NCI-H1092 treated with DMSO at 0.1 percent for 48 hours (cell line): ENCODE data around the gene JMY.
"Not testable (repeated sequence)": the region's sequence is repeated elsewhere in the genome, so short reads cannot be mapped to it uniquely, and the experiment has no call there.

Experiments
- DNase-seq: peaks from one replicate; lab custom pipeline; 2025; lab: John Stamatoyannopoulos, UW

Gene JMY

DNA sequence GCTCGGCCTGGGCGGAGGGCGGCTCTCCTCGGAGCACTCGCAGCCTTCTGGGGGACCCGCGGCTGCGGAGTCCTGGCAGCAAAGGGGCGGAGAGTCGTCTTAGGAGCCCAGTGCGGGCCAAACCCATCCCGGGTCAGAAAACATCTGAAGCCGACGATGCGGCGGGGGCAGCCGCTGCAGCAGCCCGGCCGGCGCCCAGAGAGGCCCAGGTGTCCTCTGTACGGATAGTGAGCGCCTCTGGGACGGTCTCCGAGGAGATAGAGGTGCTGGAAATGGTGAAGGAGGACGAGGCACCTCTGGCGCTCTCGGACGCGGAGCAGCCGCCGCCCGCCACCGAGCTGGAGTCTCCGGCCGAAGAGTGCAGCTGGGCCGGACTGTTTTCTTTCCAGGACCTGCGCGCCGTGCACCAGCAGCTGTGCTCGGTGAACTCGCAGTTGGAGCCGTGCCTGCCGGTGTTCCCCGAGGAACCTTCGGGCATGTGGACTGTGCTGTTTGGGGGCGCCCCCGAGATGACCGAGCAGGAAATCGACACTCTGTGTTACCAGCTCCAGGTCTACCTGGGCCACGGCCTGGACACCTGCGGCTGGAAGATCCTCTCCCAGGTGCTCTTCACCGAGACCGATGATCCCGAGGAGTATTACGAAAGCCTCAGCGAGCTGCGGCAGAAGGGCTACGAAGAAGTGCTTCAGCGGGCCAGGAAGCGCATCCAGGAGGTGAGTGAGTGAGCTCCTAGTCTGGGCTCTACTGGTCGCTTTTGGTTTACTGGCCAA, 1.2 kb downstream of the JMY start:
- peak; percentile 39 for DNase-seq

DNA sequence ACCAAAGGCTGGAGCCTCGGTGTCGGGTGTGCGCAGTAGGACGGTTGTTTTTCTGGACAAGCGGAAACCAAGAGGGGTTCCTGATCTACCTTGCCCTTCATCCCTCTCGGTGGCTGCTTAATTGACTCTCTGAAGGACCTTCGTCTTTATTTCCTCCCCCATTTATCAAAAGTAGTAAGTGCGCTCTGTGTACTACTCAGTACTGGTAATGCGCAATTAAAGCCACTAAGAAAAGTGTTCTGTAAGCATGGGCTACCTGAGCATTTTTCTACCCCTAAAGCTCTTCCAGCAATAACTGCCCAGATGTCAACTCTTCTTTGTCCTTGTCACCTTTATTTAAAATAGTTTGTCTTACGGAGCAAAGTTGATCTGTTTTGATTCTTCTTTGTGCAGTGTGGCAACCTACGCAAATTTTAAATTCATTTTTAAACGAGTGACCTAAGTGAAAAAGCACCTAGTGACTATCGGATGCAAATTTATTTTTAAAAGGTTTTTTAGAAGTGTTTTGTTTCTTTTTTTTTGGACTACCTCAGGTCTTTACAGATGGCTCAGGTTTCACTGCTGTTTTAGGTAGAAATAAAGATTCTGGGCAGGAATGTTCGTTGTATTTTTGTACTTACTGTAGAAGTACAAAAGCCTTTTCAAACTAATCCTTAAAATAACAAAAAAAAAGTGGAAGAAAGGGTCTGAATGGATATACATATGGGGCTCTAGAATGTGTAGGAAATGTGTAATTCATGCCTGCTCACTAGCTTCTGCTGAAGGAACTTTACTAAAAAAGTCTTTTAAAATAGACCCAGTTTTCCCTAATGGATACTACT, 2.0 kb downstream of the JMY start:
- DNase-seq: no peak

DNA sequence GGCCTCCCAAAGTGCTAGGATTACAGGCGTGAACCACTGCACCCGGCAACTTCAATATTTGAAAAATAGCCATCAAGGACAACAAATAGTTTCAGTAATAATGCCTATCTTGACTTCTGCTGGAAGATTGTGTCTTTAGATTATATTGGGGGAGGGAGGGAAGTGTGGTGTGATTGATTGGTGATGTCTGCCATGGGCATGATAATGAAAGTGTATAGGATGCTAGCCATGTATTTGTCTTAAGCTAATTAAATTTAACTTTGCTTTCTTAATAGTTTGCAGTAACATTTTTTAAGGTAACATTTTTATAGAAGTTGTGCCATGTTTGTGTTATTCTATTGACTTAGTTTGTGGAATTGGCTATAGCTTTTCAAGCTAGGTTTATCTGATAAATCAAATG, 4.6 kb downstream of the JMY start:
- DNase-seq: no peak

DNA sequence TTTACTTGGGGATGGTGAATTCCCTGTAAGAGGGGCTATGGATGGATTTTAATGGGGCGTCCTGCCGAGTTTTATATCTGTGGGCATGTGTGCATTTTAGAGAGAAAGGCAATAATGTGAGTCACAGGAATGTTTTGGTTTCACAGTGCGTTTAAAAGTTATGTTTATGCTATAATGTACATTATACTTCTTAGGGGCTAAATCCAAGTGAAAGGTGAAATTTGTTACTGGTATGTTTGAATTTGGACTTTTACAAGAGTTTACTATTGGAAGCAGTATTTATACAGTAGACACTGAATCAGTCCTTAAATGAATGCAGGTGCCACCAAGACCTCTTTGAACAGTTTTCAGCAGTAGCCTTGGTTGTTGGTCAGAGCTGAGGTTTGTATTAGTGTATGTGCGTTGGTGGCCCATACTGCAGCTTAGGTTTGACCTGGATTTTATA, 5.6 kb downstream of the JMY start:
- DNase-seq: no peak

DNA sequence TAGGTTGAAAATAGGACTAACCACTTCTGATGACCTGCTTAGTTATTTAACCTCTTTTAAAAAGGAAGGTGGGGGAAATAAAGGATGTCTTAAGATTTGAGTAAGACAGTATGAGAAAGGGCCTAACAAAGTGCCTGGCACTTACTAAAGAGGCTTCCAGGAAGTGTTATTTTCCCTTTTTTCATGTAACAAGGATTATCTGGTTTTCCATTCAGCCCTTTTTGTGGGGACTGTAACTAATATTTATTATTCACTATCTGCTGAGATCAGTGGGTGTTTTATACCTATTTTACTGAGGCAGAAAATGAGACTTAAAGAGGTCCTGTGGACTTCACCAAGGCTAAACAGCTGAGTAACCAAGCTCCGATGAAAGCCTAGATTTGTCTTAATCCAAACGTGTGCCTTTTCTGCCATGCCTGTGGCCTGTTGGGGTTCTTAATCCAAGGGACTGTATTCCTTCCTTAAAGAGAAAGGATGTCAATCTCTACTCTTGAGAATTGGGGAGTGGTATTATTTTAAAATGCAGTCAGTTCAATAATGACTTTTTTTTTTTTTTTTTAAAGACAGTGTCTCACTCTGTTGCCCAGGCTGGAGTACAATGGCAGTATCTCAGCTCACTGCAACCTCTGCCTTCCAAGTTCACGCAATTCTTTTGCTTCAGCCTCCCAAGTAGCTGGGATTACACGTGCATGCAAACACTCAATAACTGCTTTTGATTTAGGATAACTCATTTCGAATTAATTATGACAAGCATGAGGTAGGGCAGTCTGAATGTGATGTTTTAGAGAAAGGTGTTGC, 6.5 kb downstream of the JMY start:
- no peak for DNase-seq

DNA sequence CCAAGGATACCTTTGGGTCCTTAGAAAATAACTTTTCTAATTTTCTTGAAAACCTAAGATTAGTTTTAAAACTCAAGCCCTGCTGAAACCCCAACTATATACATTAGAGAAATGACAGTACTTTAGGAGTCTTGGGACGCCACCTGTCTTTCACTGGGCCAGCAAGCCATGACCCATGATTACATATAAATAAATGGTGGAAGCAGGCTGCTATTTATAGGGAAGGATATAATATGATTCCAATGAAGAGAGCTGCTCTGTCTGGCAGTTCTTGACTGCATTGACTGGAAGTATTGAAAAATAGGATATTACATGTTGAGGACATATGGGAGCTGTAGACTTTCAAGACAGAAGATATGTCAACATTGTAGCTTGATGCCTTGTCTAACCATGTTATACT, 7.3 kb downstream of the JMY start:
- no peak for DNase-seq

DNA sequence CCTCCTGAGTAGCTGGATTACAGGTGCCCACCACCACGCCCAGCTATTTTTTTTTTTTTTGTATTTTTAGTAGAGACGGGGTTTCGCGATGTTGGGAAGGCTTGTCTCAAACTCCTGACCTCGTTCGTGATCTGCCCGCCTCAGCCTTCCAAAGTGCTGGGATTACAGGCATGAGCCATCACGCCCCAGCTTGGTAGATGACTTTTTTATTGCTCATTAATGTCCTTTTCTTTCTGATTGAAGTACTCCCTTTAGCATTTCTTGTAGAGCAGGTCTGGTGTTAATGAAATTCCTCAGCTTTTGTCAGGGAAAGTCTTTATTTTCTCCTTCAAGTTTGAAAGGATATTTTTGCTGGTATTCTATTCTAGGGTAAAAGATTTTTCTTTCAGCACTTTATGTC, 18.1 kb downstream of the JMY start:
- DNase-seq: not testable (repeated sequence)

DNA sequence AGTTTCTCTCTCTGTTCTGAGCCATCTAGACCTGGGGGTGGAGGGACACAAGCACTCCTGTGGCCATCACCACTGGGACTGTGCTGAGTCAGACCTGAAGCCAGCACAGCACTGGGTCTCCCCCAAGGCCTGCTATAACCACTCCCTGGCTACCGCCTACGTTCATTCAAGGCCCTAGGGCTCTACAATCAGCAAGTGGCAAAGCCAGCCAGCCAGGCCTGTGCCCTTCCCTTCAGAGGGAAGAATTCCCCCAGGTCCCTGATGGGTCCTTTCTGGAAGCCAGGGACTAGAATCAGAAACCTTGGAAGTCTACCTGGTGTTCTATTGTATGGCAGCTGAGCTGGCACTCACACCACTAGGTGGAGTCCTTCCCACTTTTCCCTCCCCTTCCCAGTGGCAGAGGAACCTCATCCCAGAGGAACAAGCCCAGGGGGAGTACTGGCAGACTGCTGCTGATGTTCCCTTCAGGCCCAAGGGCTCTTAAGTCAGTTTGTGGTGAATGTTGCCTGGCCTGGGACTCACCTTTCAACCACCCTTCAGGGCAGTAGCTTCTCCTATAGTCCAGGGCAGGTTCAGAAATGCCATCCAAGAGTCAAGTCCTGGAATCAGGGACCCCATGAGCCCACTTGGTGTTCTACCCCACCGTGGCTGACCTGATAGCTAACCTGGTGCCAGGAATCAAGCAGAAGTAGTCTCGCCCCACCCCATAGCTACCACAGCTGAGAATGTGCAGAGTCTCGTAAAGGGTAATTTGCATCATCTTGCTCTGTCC, 20.0 kb downstream of the JMY start:
- DNase-seq: peak; percentile 1

DNA sequence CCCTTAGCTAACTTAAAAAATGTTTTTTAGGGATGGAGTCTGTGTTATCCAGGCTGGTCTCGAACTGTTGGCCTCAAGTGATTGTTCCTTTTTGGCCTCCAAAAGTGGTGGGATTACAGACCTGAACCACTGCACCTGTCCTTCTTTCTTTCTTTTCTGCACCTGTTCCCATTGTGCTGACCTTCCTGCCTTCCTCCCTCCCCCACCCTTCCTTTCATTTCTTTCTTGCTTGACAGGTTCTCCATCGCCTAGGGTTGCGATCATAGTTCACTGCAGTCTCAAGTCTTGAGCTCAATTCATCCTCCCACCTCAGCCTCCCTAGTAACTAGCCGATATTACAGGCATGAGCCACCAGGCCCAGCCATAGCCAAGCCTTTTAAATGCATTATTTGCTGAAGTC, 20.6 kb downstream of the JMY start:
- DNase-seq: no peak

DNA sequence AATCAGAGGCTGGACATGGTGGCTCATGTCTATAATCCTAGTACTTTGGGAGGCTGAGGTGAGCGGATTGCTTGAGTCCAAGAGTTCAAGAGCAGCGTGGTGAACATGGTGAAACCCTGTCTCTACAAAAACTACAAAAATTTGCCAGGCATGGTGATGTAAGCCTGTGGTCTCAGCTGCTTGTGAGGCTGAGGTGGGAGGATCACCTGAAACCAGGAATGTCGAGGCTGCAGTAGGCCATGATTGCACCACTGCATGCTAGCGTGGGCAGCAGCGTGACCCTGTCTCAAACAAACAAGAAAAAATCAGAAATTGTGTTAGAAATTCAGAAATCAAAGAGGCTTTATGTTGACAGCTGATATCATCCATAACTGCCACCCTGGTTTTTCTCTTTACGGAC, 21.4 kb downstream of the JMY start:
- DNase-seq: no peak

DNA sequence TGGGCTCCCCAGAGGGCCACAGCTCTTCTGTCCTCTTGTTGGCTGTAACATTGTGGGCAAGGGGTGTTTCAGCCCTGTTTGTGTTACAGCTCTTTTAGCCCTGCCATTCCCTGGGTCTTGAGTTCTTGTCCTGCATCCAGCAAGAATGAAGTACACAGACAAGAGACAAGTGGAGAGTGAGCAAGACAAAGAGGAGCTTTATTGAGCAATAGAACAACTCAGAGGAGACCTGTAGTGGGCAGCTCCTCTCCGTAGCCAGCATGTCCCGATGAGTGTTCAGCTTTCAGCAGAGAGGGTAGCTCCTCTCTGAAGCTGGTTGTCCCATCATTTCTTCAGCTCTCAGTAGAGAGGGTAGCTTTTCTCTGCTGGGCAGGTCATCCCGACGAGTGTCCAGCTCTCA, 22.9 kb downstream of the JMY start:
- DNase-seq: no peak

DNA sequence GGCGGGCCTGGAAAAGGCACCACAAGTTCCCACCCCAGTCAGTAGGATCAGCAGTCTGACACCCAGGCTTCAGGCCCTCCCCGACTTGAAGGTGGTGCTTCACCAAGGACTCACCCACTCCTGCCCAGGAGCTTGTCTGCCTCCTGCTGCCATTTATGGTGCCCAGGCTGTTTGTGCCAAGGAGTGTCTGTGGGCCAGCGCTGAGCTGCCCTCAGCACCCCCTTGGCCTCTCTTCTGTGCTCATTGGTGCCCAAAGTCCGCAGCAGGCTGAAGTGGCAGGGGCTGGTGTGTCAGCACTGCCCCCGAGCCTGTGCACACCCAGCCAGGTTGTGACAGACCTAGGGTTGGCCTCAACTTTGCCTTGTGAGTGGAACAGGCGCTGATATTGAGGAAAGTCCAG, 23.5 kb downstream of the JMY start:
- DNase-seq: no peak

DNA sequence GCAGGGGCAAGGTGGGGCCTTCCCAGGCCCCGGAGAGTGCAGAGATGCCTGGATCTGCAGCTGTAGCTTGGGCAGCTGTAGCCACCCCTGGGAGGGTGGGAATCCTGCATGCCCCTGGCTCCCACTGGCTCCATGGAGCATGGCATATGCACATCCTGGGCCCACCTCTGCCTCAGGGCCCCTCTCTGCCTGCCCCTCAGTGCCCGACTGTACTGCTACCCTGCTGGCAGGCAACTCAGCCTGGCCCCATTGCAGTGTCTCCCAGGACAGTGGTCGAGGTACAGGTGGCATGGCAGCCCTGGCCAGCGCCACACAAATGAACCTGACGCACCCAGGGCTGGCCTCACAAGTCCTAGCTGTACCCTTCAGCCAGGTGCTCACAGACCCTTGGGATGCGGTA, 23.9 kb downstream of the JMY start:
- DNase-seq: no peak

DNA sequence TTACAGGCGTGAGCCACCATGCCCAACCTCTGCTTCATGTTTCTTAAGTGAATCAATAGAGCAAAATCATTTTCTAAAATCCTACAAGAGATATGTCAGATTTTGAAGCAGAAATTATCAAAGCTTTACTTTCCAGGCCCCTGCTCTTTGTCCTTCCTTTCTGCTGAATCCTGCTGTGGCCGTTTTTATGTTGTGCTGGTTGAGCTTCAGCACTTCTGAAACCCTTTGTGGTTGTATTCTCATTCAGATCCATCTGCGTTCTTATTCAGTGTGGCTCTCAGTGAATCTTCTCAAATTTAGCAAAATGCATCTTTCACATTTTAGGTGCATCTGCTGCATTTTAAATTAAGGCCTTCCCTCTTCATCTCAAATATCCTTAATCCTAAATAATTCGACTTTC, 26.0 kb downstream of the JMY start:
- no peak for DNase-seq

DNA sequence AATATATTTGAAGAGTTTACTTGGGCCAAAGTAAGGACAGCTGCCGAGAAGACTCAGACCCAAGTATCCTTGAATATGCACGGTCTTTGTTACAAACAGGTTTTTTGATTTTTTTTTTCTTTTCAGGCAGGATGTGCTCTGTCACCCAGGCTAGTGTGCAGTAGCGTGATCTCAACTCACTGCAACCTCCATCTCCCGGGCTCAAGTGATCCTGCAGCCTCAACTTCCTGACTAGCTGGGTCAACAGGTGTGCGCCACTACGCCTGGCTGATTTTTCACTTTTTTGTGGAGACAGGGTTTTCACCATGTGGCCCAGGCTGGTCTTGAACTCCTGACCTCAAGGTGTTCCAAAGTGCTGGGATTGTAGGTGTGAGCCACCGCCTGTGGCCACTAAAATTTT, 27.4 kb downstream of the JMY start:
- DNase-seq: no peak

DNA sequence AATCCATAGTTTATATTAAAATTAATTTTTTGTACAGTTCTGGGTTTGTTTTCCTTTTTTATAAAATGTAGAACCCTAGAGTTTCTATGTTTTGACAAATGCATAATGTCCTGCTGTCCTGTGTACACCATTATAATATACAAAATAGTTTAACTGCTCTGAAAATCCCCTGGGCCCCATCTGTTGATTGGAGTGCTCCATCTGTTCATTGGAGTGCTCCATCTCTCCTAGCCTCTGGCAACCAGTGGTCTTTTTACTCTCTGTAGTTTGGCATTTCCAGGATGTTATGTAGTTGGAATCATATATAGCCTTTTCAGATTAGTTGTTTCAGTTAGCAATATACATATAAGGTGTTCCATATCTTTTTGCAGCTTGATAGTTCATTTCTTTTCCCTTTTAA, 31.2 kb downstream of the JMY start:
- no peak for DNase-seq

DNA sequence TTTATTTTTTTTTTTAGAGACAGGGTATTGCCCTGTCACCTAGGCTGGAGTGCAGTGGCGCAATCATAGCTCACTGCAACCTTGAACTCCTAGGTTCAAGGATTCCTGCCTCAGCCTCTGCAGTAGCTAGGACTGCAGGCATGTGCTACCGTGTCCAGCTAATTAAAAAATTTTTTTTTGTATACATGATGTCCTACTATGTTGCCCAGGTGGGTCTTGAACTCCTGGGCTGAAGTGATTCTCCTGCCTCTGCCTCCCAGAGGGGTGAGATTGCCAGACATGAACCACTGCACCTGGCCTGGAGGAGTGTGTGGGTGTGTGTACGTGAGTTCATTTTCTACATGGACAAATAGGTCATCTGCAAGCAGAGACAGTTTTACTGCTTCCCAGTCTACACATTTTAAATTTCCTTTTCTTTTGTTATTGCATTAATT, 33.8 kb downstream of the JMY start:
- DNase-seq: no peak

DNA sequence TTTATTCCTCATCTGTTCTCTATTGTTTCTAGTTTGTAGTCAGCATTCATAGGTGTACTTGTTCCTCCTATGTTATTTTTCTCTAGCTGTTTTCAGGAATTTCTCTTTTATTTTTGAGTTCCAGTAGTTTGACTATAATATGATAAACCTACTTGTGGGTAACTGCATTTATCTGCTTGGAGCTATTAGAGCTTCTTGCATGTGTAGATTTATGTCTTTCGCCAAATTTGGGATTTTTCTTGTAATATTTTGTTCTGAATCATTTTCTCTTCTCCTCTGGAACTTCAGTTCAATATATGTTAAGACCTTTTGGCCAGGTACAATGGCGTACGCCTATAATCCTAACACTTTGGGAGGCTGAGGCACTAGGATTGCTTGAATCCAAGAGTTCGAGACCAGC, 37.4 kb downstream of the JMY start:
- no peak for DNase-seq

DNA sequence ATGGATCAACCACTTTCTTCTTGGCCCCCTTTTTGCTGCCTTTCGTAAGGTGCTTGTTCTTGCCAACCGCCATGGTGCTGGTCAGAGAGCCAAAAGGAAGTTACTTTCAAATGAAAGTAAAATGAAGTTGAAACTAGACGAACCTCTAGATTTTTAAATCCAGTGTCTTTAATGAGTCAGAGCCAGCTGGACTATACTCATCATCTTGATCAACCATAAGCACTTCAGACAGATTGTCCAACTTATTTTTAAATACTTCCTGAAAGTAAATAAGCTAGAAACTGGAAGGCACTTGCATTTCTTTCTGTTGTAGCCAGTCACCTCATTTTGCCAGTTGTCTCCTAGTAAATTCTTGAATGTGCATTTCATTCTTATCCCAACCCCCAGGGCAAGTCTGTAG, 48.9 kb downstream of the JMY start:
- DNase-seq: no peak

DNA sequence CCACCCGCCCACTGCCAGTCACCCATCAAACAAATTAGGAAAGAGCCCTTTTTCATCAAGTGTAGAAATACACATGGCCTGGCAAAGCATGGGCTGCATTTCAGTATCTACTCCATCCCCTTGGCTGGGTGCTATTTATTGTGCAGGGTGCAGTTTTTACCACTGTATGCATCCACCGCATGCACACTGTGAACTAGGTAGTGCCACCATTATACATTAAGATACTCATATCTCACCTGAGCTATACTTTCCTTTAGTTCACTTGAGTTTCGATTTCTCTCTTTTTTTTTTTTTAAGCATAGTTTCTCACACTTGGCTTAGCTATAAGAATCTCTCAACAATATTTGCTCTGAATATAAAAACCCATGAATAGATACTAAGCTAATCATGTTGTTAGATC, 49.4 kb downstream of the JMY start:
- DNase-seq: no peak

DNA sequence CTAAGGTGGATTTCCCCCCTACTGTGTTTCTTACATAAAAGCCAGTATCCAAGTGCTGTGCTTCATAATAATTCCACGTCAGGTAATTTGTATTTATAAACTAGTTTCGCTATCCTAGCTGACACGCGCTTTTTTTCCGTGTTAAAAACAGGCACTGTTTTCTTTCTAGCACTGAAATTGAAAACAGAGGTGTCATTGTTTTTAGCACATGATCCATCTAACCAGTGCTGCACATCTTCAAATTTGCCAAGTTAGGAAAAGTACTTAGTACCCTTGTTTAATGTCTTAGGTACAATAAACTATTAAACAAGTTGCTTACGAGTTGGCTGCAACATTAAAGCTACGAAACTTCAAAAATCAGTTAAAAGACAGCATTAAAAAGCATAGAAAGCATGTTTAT, 49.9 kb downstream of the JMY start:
- DNase-seq: no peak

DNA sequence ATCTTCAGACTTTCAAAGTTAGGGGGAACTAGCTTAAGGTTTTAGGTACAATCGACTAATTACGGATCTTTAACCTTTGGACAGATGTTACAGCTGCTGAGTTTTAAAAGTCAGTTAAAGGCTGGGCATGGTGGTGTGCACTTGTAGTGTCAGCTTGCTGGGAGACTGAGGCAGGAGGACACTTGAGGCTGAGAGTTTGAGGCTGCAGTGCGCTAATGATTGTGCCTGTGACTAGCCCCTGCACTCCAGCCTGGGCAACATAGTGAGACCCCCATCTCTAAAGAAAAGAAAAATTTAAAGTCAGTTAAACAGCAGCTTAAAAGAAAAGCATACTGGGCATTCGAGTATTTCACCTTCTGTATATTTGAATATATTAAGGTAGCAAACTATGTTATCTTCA, 51.4 kb downstream of the JMY start:
- no peak for DNase-seq
